GM23338 (cell line): ENCODE data around the gene NCKAP1. TPM values are rescaled to one million over a fixed set of nuclear protein-coding genes. Genes with fewer than 3 reads are reported as not detected.

Experiments
- ATAC-seq: fragments of 200-7000 bp; cut with Tn5 transposase; 3 replicates; pipeline ENCODE4 v1.9.1; 2020
- DNase-seq: peaks from one replicate; pipeline ENCODE4 v3.0.0-alpha.2; 2015; ENCODE audit warnings: low spot score
- H2AFZ ChIP-seq: fragments of 200-600 bp; sonication (generic); 2 replicates; pipeline ENCODE4 v1.8.0; 2016; ENCODE audit warnings: antibody characterized with exemption, mild to moderate bottlenecking, moderate library complexity
- H3F3A ChIP-seq: fragments of 200-600 bp; sonication (generic); replicated peaks from 2 replicates; pipeline ENCODE4 v1.8.0; 2017; ENCODE audit warnings: antibody characterized with exemption, mixed run types, low read depth
- H3K27ac ChIP-seq: fragments of 200-600 bp; sonication (generic); 2 replicates; pipeline ENCODE4 v1.6.1; 2016; ENCODE audit warnings: low read depth
- H3K27me3 ChIP-seq: fragments of 200-600 bp; sonication (generic); 2 replicates; pipeline ENCODE4 v1.8.0; 2016; ENCODE audit warnings: mild to moderate bottlenecking, mixed run types, moderate library complexity; ENCODE audit not compliant: insufficient read depth
- H3K36me3 ChIP-seq: fragments of 200-600 bp; sonication (generic); 2 replicates; pipeline ENCODE4 v1.8.0; 2016; ENCODE audit warnings: mild to moderate bottlenecking; ENCODE audit not compliant: insufficient read depth
- H3K4me1 ChIP-seq: fragments of 200-600 bp; sonication (generic); 2 replicates; pipeline ENCODE4 v1.8.0; 2016; ENCODE audit warnings: mild to moderate bottlenecking, moderate library complexity; ENCODE audit not compliant: insufficient read depth
- H3K4me2 ChIP-seq: fragments of 200-600 bp; sonication (generic); 2 replicates; pipeline ENCODE4 v1.7.1; 2017; ENCODE audit warnings: mixed run types
- H3K4me3 ChIP-seq: fragments of 200-600 bp; sonication (generic); 2 replicates; pipeline ENCODE4 v1.6.1; 2016; ENCODE audit warnings: mixed run types
- H3K79me2 ChIP-seq: fragments of 200-600 bp; sonication (generic); replicated peaks from 2 replicates; pipeline ENCODE4 v1.8.0; 2017; ENCODE audit warnings: mild to moderate bottlenecking; ENCODE audit not compliant: insufficient read depth
- H3K9me2 ChIP-seq: fragments of 200-600 bp; sonication (generic); 2 replicates; pipeline ENCODE4 v1.8.0; 2017; ENCODE audit not compliant: insufficient read depth
- H4K20me1 ChIP-seq: fragments of 200-600 bp; sonication (generic); replicated peaks from 2 replicates; pipeline ENCODE4 v1.8.0; 2017; ENCODE audit warnings: mild to moderate bottlenecking; ENCODE audit not compliant: insufficient read depth
- H3K27ac Mint-ChIP-seq: 2 replicates; pipeline ENCODE4 v1.8.0; 2020; ENCODE audit warnings: inconsistent platforms, mild to moderate bottlenecking, moderate library complexity, mixed read lengths
- H3K27me3 Mint-ChIP-seq: 3 replicates; pipeline ENCODE4 v1.8.0; 2022; ENCODE audit warnings: low read depth, mild to moderate bottlenecking, moderate library complexity, mixed read lengths, inconsistent platforms; ENCODE audit not compliant: insufficient read depth, poor library complexity
- H3K36me3 Mint-ChIP-seq: 3 replicates; pipeline ENCODE4 v1.8.0; 2021; ENCODE audit warnings: low read depth, mild to moderate bottlenecking, inconsistent platforms, moderate library complexity, mixed read lengths
- H3K4me1 Mint-ChIP-seq: 3 replicates; pipeline ENCODE4 v1.8.0; 2020; ENCODE audit warnings: mild to moderate bottlenecking, inconsistent platforms, mixed read lengths
- H3K4me3 Mint-ChIP-seq: 3 replicates; pipeline ENCODE4 v1.8.0; 2021; ENCODE audit warnings: moderate library complexity, mild to moderate bottlenecking, inconsistent platforms, mixed read lengths
- H3K9me3 Mint-ChIP-seq: 3 replicates; pipeline ENCODE4 v1.8.0; 2020; ENCODE audit warnings: moderate library complexity, mild to moderate bottlenecking, inconsistent platforms, mixed read lengths
- CREB1 ChIP-seq: fragments of 250-450 bp; sonication (Bioruptor Pico); IDR thresholded peaks from 2 replicates; pipeline ENCODE4 v1.5.0; 2020; ENCODE audit warnings: low read depth, mild to moderate bottlenecking, moderate library complexity
- EZH2 ChIP-seq: fragments of 200-600 bp; sonication (generic); IDR thresholded peaks from one replicate; pipeline ENCODE4 v1.8.0; 2017; ENCODE audit warnings: antibody characterized with exemption, mild to moderate bottlenecking, low read depth; ENCODE audit not compliant: unreplicated experiment
- NANOG ChIP-seq: IDR thresholded peaks from 2 replicates; pipeline ENCODE4 v1.6.1; 2016; ENCODE audit warnings: antibody characterized with exemption, borderline replicate concordance
- REST ChIP-seq: IDR thresholded peaks from one replicate; pipeline ENCODE4 v1.6.1; 2018; ENCODE audit warnings: antibody characterized with exemption; ENCODE audit not compliant: unreplicated experiment
- STAT1 ChIP-seq: IDR thresholded peaks from one replicate; pipeline ENCODE4 v1.6.1; 2016; ENCODE audit warnings: antibody characterized with exemption; ENCODE audit not compliant: unreplicated experiment
- ZNF331 ChIP-seq: fragments of 250-450 bp; sonication (Bioruptor Pico); IDR thresholded peaks from 2 replicates; pipeline ENCODE4 v1.5.0; 2020; ENCODE audit warnings: low read depth, mild to moderate bottlenecking, moderate library complexity
- polyA plus RNA-seq: library from polyadenylated mRNA; unstranded; fragments of >200 nt; fragmentation: Nextera tagmentation; extraction: Ambion mirVana; gene quantifications from 2 replicates; pipeline ENCODE4 v1.2.1, GENCODE V29; 2016
- total RNA-seq: library from RNA; depleted of rRNA; stranded (reverse); fragments of >200 nt; shearing (Covaris generic); gene quantifications from 2 replicates; pipeline ENCODE4 v1.2.3, GENCODE V29; 2014
- TF ChIP-seq, protein P1 (sequence below): fragments of 250-450 bp; sonication (Bioruptor Pico); IDR thresholded peaks from 2 replicates; pipeline ENCODE4 v1.5.0; 2020; ENCODE audit warnings: mild to moderate bottlenecking, moderate library complexity
- TF ChIP-seq, protein P2 (sequence below): IDR thresholded peaks from 2 replicates; pipeline ENCODE4 v1.6.1; 2016; ENCODE audit warnings: antibody characterized with exemption

The NCKAP1 gene
- total and polyA plus RNA-seq, 2 experiments from 2014 or later: 53.8 to 157 TPM

- TF ChIP-seq ZNF331 (CRISPR knock-in tag) (no peak), NANOG (no peak), STAT1 (no peak), REST (no peak), EZH2 (no peak), CREB1 (CRISPR knock-in tag) (no peak)
- TF ChIP-seq, protein P1, sequence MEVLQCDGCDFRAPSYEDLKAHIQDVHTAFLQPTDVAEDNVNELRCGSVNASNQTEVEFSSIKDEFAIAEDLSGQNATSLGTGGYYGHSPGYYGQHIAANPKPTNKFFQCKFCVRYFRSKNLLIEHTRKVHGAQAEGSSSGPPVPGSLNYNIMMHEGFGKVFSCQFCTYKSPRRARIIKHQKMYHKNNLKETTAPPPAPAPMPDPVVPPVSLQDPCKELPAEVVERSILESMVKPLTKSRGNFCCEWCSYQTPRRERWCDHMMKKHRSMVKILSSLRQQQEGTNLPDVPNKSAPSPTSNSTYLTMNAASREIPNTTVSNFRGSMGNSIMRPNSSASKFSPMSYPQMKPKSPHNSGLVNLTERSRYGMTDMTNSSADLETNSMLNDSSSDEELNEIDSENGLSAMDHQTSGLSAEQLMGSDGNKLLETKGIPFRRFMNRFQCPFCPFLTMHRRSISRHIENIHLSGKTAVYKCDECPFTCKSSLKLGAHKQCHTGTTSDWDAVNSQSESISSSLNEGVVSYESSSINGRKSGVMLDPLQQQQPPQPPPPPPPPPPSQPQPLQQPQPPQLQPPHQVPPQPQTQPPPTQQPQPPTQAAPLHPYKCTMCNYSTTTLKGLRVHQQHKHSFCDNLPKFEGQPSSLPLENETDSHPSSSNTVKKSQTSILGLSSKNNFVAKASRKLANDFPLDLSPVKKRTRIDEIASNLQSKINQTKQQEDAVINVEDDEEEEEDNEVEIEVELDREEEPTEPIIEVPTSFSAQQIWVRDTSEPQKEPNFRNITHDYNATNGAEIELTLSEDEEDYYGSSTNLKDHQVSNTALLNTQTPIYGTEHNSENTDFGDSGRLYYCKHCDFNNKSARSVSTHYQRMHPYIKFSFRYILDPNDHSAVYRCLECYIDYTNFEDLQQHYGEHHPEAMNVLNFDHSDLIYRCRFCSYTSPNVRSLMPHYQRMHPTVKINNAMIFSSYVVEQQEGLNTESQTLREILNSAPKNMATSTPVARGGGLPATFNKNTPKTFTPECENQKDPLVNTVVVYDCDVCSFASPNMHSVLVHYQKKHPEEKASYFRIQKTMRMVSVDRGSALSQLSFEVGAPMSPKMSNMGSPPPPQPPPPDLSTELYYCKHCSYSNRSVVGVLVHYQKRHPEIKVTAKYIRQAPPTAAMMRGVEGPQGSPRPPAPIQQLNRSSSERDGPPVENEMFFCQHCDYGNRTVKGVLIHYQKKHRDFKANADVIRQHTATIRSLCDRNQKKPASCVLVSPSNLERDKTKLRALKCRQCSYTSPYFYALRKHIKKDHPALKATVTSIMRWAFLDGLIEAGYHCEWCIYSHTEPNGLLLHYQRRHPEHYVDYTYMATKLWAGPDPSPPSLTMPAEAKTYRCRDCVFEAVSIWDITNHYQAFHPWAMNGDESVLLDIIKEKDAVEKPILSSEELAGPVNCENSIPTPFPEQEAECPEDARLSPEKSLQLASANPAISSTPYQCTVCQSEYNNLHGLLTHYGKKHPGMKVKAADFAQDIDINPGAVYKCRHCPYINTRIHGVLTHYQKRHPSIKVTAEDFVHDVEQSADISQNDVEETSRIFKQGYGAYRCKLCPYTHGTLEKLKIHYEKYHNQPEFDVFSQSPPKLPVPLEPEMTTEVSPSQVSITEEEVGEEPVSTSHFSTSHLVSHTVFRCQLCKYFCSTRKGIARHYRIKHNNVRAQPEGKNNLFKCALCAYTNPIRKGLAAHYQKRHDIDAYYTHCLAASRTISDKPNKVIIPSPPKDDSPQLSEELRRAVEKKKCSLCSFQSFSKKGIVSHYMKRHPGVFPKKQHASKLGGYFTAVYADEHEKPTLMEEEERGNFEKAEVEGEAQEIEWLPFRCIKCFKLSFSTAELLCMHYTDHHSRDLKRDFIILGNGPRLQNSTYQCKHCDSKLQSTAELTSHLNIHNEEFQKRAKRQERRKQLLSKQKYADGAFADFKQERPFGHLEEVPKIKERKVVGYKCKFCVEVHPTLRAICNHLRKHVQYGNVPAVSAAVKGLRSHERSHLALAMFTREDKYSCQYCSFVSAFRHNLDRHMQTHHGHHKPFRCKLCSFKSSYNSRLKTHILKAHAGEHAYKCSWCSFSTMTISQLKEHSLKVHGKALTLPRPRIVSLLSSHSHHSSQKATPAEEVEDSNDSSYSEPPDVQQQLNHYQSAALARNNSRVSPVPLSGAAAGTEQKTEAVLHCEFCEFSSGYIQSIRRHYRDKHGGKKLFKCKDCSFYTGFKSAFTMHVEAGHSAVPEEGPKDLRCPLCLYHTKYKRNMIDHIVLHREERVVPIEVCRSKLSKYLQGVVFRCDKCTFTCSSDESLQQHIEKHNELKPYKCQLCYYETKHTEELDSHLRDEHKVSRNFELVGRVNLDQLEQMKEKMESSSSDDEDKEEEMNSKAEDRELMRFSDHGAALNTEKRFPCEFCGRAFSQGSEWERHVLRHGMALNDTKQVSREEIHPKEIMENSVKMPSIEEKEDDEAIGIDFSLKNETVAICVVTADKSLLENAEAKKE (CRISPR knock-in tag): no peak
- TF ChIP-seq, protein P2, sequence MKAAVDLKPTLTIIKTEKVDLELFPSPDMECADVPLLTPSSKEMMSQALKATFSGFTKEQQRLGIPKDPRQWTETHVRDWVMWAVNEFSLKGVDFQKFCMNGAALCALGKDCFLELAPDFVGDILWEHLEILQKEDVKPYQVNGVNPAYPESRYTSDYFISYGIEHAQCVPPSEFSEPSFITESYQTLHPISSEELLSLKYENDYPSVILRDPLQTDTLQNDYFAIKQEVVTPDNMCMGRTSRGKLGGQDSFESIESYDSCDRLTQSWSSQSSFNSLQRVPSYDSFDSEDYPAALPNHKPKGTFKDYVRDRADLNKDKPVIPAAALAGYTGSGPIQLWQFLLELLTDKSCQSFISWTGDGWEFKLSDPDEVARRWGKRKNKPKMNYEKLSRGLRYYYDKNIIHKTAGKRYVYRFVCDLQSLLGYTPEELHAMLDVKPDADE: no peak
- H3K27ac Mint-ChIP-seq: no peak overlapping the region
- H3K27me3 ChIP-seq: no peaks in the 10 kb centered on the region
- no peaks in the 10 kb centered on the region for H3K27me3 Mint-ChIP-seq
- DNase-seq (no peak), ATAC-seq (no peak)
- H3K4me2 ChIP-seq: no peak overlapping the region
- peaks cover 5% of the 10 kb centered on the region; the same call in 2 of the 3 replicates for H3K36me3 Mint-ChIP-seq
- H3K79me2 ChIP-seq: peaks cover 100% of the 10 kb centered on the region
- H4K20me1 ChIP-seq: peaks cover 65% of the 10 kb centered on the region
- peaks cover 36% of the 10 kb centered on the region for H3K4me1 Mint-ChIP-seq
- no peaks in the 10 kb centered on the region for H3K9me2 ChIP-seq
- no peak overlapping the region for H3K4me3 ChIP-seq
- H3K4me1 ChIP-seq: peaks cover 41% of the 10 kb centered on the region
- no peaks in the 10 kb centered on the region; the same call in 1 of the 2 replicates for H3K36me3 ChIP-seq
- H3K27ac ChIP-seq: no peak overlapping the region
- no peak overlapping the region for H3K4me3 Mint-ChIP-seq
- H2AFZ ChIP-seq: no peak overlapping the region
- no peaks in the 10 kb centered on the region for H3K9me3 Mint-ChIP-seq
- no peaks in the 10 kb centered on the region for H3F3A ChIP-seq
Observed at GRCh38 chr2:183028108-183028507, 10.1 kb downstream of the NCKAP1 start.
